Adrenal gland (tissue), 5 donors: ENCODE results near the gene SHLD1.

ENCODE experiments used
- POLR2A ChIP-seq, 2 donors: fragments of 450-650 bp; IDR thresholded peaks; one replicate each; pipeline ENCODE4 v1.6.1; 2017; ENCODE audit warnings: antibody characterized with exemption in 2 of 2, mild to moderate bottlenecking in 2 of 2, moderate library complexity in 1 of 2
- TF ChIP-seq, protein P1 (sequence below), 6 experiments: fragments of 450-650 bp in 4 of 6; fragments of 200-600 bp in 2 of 6; sonication (generic) in 1 of 6; IDR thresholded peaks; 1 replicate in 5 of 6; 2 replicates in 1 of 6; pipeline versions ENCODE4 v1.5.1 to v1.8.0; 2016 to 2021; ENCODE audit warnings: antibody characterized with exemption in 6 of 6, mild to moderate bottlenecking in 2 of 6, moderate library complexity in 1 of 6
- donor health status: DM: no; HTN: no; CAD: no.

DNA sequence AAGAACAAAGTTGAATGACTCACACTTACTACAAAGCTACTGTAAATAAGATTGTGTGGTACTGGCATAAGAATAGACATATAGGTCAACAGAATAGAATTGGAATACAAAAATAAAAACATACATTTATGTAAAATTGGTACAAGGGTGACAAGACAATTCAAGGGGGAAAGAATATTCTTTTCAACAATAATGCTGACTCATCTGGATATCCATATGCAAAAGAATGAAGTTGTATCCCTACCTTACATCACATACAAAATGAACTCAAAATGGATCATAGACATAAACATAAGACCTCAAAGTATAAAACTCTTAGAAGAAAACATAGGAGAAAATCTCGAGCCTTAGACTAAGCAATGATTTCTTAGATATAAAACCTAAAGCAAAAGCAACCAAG is 149.2 kb downstream of the SHLD1 start:
- TF ChIP-seq, protein P1, sequence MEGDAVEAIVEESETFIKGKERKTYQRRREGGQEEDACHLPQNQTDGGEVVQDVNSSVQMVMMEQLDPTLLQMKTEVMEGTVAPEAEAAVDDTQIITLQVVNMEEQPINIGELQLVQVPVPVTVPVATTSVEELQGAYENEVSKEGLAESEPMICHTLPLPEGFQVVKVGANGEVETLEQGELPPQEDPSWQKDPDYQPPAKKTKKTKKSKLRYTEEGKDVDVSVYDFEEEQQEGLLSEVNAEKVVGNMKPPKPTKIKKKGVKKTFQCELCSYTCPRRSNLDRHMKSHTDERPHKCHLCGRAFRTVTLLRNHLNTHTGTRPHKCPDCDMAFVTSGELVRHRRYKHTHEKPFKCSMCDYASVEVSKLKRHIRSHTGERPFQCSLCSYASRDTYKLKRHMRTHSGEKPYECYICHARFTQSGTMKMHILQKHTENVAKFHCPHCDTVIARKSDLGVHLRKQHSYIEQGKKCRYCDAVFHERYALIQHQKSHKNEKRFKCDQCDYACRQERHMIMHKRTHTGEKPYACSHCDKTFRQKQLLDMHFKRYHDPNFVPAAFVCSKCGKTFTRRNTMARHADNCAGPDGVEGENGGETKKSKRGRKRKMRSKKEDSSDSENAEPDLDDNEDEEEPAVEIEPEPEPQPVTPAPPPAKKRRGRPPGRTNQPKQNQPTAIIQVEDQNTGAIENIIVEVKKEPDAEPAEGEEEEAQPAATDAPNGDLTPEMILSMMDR (IDR thresholded peaks at IDR 0.05) = no peak
- TF ChIP-seq POLR2A (IDR thresholded peaks at IDR 0.05) = no peak
